ENCODE data around the gene PRTFDC1.

Gene PRTFDC1

DNA sequence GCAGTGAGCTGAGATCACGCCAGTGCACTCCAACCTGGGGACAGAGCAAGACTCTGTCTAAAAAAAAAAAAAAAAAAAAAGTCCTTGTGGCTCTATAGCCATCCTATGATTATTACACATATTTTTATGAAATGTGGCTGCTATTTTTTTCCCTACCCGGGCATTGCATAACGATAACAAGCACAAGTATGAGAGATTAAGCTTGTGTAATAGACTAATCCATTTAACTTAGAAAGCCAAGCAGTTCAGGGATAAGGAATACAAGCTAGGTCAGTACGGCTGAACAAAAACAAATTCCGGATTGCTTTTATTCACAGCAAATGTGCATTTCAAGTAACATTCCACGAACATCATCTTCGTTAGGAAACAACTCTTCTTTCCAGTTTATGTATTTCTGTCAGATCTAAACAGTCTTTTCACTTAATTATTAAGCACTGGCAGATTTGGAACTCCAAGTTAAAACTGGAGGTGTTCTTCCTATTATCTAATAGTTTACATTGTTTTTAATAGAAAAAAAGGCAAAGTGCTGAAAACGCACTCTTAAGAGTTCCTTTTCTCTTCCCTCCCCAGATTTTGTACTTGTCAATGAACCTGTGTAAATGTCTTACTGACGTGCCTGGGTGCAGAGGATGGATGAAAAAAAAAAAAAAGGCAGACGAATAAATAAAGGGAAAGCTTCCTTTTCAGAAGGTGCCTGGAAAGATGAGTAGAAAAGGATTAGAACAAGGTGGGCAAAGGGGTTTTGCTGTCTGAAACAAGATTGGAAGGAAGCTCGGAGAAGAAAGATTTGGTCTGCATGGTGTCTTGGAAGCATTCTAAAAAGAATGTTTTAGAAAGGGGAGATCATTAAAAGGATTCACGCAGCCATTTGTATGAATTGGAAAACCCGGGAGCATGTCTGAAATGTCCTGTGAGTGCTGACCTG, 81.1 kb downstream of the PRTFDC1 start:
- no peak for DNase-seq

DNA sequence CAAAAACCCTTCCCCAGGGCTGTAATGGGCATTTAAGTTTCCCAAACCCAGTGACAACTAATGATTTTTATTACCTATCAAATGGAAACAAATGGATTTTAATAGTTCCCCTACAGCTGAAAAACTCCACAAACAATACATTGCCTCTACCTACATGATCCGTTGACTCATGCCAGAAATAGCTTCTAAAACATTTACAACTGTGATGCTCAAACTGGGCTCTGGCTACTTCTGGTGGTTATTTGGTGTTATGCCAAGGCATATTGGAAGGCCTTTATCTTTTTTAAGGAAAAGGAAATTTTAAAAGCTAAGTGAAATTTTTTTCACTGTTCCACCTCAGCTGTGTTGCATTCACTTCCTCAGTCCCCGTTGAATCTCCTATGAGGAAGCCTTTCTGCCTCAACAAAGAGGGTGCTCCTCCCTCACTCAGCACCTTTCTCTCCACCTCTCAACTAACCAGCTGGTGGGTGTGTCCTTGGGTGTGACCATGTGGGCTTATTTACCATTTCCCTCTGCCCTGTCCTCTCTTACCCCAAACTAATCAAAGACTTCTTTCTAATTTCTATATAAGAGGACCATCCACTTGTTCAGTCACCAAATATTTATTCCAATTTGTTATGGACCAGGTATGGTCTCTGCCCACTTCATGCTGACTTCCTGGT, 82.9 kb downstream of the PRTFDC1 start:
- DNase-seq = peak; percentile 61

DNA sequence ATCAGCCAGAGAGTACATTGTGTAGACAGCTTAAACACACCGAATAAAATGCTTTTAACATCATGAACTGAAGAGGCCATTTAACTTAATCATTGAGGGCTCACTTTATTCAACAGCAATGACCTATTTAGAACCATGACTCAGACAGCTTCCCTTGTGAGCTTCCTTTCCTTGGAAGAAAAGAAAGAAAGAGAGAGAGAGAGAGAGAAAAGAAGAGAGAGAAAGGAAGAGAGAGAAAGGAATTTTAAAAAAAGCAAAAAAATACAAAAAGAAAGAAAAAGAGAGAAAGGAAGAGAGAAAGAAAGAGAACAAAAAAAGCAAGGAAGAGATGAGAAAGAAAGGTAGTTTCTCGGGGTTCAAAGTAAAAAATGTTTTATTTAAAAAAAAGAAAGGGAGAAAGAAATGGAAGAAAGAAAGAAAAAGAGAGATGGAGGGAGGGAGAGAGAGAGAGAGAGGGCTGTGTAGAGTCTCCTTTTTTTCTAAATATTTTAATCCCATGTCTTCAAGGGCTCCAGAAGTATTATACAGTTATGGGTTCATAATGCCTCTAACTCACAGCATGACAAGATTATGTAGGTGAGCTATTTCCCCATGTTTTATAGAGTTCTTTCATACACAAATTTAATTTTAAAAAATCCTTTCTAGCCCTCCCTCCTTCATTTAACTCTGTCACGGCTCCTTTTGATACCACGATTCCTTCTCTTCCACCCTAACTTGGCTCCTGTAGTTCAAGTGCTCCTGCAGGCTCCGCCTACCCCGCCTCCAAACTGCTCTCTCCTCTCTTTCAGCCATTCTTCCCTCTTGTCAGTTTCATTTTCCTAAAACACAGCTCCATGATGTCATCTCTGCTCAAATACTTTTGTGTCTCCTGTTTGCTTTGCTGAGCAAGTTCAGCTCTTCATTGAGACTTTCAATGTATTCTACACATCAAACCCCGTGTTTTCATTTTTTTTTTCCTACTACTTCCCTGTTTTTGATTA, 85.5 kb downstream of the PRTFDC1 start:
- DNase-seq = peak; percentile 23

DNA sequence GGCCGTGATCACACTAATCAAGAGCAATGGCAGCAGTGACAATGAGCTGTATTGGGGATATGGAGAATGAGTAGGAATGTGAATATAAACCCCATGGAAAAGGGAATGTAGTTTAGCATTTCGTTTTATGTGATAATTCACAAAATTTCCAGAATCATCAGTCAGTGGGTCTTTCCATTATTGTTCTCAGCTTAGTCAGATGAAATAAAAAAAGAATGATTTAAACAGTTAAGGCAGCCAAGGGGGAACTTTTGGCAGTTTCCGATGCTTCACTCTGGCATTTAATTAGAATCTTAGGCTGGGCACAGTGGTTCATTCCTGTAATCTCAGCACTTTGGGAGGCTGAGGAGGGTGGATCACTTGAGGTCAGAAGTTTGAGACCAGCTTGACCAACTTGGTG, 86.6 kb downstream of the PRTFDC1 start:
- DNase-seq = no peak

DNA sequence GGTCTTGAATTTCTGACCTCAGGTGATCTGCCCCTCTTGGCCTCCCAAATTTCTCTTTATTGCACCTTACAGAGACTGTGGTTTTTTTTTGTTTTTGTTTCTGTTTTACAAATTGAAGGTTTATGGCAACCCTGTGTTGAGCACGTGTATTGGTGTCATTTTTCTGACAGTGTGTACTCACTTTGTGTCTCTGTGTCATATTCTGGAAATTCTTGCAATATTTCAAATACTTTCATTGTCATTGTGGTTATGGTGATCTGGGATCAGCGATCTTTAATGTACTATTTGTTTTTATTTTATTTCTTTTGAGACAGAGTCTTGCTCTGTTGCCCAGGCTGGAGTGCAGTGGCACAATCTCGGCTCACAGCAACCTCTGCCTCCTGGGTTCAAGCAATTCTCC, 89.8 kb downstream of the PRTFDC1 start:
- DNase-seq = no peak

DNA sequence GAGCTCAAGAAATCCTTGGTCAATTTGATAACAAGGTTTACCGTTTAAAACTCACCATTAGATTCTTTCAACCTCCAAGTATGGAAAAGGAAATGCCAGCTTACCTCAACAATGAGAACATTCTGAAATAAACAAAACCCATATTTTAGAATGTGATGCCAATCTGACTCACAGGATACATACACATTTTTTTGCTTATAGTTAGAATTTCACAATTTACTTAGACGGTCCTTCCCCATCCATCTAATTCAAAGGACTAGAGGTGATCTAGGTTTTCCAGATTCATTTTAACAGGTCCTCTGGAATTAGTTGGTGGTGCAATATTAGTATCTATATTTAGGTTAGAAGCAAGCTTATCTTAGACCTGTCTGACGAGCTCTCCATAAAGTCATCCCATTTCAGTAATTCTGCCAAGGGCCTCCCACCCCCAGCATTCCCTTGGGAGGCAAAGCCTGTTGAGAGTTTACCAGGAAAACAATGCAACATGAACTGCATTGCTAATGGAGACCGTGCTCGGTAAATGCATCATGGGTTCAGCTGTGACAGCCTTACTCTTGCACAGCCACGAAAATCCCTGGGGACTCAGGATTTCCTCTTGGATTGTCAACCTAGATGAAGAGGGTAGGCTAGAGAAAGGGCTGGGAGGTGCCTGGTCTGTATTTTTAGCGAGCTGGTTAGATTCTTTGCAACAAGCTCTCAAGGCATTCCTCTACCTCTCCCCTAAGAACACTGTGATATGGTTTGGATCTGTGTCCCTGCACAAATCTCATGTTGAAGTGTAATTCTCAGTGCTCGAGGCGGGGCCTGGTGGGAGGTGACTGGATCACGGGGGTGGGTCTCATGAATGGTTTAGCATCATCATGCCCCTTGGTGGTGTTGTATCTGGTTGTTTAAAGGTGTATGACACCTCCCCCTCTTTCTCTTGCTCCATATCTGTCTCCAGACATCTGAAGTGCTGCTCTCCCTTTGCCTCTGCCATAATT, 93.8 kb downstream of the PRTFDC1 start:
- peak; percentile 70 for DNase-seq

DNA sequence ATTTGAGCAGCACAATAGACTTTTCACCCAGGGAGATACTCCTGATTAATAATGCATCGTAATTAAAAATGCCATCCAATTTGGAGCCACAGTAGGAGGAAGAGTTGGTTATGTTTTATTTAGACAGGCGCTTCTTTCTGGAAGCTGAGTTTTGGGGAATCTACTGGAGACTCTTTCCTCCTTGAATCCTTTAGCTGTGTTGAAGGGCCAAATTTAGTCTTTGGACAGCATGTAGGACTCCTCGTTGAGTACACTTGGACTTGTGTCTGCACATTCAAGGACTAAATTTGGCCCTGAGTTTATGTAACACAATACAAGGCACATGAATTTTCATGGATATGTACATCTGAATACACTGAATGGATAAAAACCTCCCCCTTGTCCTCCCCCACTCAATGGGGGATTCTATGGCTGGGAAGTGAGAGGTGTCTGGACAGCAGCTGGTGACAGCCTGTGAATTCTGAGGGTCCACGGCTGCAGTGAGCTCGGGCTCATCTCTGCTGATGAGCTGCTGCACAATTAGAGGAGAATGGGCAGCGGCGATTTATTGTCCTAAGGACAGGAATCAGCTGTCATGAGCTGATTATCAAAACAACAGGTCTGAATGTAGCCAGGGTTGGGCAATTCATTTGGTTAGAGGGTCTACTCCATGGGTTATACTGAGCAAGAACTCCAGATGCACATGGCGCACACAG, 95.2 kb downstream of the PRTFDC1 start:
- no peak for DNase-seq

DNA sequence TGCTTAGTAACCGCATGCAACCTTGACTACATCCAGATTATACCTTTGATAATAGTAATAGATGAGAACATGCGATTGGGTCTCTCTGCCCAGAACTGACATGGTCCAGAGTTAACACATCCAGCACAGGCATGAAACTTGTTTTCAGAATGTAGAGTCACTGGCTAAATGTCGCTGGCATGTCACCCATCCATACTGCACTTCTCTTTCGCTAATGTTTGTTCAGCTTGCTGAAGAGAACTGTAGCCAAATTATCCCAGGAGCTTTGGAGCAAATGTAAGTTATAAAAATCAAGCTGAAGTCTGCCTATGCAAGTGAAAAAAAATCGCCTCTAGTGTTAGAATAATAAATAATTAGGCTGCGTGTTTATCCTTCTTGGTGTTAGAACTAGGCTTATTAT, 98.2 kb downstream of the PRTFDC1 start:
- DNase-seq = no peak

DNA sequence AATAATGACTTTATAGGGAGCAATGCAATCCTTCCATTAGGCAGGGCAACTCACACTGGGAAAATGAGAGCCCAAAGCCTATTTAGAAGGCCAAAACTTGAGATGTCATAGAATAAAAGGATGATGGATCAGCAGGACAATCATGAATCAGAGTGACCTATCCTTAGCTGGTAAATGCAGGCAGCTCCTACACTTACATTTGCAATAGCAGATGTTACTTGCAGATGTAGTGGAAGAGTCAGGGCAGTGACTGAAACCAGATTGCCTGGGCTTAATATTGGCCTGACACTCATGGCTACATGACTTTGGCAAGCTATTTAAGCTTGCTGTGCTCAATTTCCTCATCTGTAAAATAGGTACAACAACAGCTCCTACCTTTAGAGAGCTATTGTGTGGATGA, 98.7 kb downstream of the PRTFDC1 start:
- no peak for DNase-seq

DNA sequence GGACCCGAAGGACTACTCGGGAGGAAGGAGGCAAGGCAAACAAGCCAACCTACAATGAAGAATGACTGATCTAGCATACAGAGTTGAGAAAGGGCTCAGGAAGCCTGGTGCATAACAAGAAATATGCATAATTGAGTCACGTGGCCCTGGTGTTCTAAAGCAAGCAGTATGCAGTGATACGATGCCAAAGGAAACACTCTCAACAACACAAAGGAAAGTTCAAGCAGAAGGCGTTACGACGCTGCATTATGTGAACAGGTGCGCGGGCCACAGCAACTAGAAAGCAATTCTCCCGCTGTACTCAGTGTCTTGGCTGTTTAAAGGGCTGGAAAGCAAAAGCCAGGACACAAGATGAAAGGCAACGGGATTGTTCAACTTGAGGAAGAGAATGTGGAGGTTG, 100.8 kb downstream of the PRTFDC1 start:
- peak; percentile 25 for DNase-seq

DNA sequence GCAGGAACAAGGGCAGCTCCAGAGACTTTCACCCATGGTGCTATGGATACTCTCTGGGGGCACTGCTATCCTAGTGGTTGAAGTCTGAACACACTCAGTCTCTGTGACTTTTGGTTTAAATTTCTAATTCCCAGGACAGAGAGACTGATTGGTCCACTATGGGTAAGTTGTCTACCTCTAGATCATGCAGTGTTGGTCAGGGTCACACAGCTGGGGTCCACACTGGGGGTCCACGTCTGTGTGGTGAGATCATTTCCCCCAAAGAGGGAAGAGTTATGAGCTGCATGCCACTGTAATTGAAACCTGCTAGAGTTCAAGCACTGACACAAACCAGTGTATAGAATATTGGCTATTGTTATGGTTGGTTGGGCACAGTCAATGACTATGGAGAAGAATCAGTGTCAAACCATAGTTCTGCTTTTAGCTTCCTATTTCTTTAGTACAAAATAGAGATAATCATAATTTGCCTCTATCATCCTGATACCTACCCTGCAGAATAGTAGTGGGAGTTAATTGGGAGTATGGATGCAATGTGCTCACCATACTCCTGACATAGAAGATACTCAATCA, 101.6 kb downstream of the PRTFDC1 start:
- DNase-seq = no peak

DNA sequence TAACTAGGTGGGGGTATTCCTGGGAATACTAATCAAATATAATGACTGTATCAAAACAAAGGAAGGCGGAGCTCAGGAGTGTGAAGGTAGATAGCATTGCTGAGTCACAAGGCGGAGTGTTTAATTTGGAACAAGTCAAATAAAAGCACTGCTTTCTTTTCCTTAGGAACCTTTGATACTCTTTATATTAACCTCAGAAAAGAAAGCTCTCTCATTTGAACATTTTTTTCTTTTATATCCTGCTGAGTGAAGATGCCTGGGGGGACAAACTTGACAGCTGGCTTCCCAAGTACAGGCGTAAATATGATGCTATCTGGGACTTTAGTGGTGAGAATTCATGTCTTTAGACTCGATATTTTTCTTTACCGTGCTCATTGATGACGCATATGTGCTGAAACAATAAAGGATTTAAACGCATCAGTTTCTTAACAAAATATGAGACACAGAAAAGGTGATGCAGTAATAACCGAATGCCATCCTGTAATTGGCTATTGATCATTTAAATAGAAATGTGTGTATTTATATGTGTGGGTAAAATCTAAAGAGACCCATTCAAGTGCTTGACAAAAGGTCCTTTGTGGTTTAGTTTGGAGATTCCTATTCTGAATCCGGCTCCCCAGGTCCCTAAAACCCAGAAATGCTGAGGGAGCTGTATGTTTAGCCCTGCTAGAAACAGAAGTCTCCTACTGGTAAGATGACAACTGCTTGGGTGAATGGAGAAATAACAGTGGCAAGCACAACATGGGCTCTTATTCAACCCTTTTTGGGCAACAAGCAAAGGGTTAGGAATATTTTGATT, 102.7 kb downstream of the PRTFDC1 start:
- no peak for DNase-seq

DNA sequence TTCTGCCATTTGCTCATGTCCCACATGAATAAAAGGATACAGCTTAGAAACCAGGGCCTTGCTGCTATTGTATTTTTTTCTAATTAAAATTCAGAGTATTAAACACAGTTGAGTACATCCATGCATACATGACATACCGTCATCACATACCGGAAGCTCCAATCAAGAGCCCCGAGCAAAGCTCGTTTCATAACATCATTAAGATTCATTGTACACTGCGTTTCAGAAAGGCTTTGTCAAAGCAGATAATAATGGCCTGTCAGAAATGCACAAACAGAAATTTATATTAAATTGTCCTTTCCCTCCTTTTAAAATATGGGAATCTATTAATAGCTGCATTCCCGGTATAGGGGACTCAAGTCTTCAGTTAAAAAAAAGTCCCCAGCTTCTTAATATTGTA, 103.4 kb downstream of the PRTFDC1 start:
- DNase-seq = no peak

DNA sequence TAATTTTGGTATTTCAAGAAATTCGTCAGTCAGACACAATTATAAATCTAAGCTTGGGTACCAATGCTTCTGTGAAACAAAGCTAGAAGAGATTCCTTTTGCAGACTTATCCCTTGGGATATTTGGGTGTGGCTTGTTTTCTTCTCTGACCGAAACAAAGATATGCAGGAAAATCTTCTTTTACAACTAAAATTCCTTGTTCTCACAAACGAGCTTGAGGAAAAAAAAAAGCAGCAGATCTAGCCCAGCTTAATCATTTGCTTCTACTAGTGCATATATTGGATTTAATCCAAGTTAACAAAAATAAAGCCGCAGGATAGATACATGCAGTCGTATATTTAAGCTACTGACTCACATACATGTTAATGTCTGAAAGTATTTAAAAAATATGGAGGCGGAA, 104.2 kb downstream of the PRTFDC1 start:
- no peak for DNase-seq

DNA sequence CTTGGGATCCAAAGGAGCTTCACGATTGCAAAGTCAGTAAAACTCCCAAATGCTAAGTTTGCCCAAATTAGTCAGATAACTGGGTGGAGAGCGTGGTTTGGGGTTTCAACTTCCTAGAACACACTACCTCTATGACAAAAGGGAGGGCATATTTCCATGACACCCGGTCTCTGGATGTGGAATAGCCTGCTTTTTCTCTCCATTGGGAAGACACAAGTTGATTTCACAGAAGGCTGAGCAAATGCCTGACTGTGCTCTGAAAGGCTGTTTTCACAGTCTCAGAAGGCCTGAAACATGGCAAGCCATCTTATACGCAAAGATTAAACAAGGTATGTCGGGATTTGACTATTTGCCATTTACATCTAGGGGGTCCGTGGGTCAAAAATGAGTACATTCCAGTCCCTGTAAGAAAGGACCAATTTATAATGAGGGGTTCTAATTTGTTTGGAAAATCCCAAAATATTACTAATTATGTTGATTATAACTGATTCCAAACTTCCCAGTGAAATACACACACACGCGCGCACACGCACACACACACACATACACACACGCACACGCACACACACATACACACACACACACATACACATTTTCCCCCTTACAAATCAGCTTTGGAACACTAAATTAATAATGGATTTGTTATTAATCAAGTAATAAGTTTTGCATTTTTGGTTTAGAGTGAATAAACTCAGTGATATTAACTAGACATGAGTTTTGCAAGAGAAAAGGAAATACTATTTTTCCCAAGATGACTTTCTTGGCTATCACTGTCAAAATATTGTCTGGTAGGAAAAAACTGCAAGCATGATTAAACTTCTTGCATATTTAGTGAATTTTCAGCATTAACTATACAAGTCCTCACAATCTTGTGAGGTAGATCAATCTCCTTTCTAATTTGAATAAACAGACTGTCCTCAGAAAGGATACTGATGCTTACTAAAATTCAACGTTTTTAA, 105.0 kb downstream of the PRTFDC1 start:
- DNase-seq = no peak

DNA sequence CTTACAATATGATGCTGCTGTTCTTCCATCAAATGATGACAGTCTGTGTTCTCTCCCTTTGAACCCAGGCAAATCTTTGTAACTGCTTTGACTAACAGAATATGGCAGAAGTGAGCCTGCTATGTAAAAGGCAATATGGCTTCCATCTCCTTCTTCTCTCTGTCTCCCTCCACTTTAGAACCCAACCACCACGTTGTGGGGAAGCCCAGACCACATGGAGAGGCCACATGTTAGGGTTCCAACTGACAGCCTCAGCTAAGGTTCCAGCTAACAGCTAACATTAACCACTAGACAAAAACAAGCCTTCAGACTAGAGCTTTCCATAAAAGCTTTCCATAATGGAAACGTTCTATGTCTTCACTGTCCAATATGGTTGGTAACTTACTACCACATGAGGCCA, 107.7 kb downstream of the PRTFDC1 start:
- no peak for DNase-seq

DNA sequence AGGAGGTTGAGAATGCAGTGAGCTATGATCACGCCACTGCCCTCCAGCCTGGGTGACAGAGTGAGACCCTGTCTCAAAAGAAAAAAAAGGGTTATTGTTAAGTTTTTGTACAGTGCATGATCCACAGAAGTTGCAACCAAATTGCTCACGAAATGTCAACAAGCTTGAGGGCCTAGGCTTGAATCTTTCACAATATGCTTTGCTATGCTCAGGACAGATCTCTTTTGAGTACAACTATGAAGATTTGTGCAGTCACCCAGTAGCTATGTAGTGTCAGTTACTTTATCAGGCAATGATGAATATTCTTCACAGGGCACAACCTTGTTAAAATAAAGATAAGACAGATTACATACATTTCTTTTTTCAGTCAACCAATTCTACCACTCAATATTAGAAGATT, 109.2 kb downstream of the PRTFDC1 start:
- DNase-seq = no peak

DNA sequence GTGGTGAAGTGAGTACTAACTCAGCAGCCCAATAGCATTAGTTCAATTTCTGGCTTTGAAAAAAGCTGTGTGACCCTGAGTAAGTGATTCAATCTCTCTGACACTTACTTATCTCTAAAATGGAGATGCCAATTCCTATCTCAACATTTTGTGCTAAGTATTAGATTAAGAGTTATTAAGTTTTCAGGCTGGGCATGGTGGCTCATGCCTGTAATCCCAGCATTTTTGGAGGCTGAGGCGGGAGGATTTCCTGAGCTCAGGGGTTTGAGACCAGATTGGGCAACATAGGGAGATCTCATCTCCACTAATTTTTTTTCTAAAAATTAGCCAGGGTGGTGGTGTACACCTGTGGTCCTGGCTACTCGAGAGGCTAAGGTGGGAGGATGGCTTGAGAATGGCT, 109.5 kb downstream of the PRTFDC1 start:
- no peak for DNase-seq

DNA sequence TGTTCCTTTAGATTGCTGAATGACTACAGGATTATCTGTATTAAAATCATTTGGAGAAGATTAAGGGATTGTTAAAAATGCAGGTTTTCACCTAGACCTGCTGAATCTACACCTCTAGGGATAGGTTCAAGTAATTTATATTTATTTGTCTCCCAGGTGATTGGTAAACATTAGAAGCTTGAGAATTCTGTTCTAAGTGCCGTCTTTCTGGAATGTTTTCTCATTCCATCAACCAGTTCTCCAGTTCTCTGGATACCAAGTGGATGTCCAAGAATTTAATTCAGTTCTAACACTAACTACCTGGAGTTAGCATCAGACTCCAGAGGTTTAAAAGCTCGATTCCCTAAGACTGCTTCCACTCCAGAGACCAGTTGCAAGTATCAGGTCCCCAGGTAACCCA, 110.9 kb downstream of the PRTFDC1 start:
- DNase-seq = no peak
